Liver (tissue), 9 donors: ENCODE data around the gene KCNQ1. TPM values are rescaled to one million over a fixed set of nuclear protein-coding genes. Genes with fewer than 3 reads are reported as not detected.

ENCODE experiments used
- DNase-seq: peaks from one replicate; pipeline ENCODE4 v3.0.0-alpha.2; 2017; ENCODE audit warnings: low spot score
- H3K27ac ChIP-seq, 2 donors: one replicate each; pipeline ENCODE4 v1.7.0; 2013; ENCODE audit warnings: inconsistent platforms in 2 of 2, low read length in 2 of 2, control low read depth in 1 of 2, low read depth in 1 of 2, mild to moderate bottlenecking in 1 of 2
- H3K27me3 ChIP-seq, 4 donors: one replicate each; pipeline versions ENCODE4 v1.6.1 to v1.7.0; 2013; ENCODE audit warnings: low read length in 3 of 4, inconsistent platforms in 1 of 4, mild to moderate bottlenecking in 1 of 4, moderate library complexity in 1 of 4; ENCODE audit not compliant: control insufficient read depth in 4 of 4, insufficient read depth in 4 of 4
- H3K36me3 ChIP-seq, 4 donors: one replicate each; pipeline versions ENCODE4 v1.6.1 to v1.7.0; 2013; ENCODE audit warnings: low read length in 3 of 4, mild to moderate bottlenecking in 3 of 4, low read depth in 1 of 4, moderate library complexity in 1 of 4; ENCODE audit not compliant: control insufficient read depth in 4 of 4, insufficient read depth in 3 of 4
- H3K4me1 ChIP-seq, 4 donors: one replicate each; pipeline versions ENCODE4 v1.6.1 to v1.7.0; 2013; ENCODE audit warnings: low read length in 3 of 4, mild to moderate bottlenecking in 3 of 4, moderate library complexity in 1 of 4; ENCODE audit not compliant: control insufficient read depth in 4 of 4, insufficient read depth in 4 of 4
- H3K4me3 ChIP-seq, 3 donors: one replicate each; pipeline versions ENCODE4 v1.6.1 to v1.7.0; 2013; ENCODE audit warnings: low read length in 3 of 3, control low read depth in 1 of 3, low read depth in 1 of 3, mild to moderate bottlenecking in 1 of 3
- H3K9ac ChIP-seq, 2 donors: one replicate each; pipeline ENCODE4 v1.7.0; 2013; ENCODE audit warnings: low read length in 2 of 2, mild to moderate bottlenecking in 2 of 2, moderate library complexity in 2 of 2, control low read depth in 1 of 2, low read depth in 1 of 2
- H3K9me3 ChIP-seq, 4 donors: one replicate each; pipeline versions ENCODE4 v1.6.1 to v1.7.0; 2013; ENCODE audit warnings: low read length in 3 of 4; ENCODE audit not compliant: control insufficient read depth in 4 of 4
- ATF3 ChIP-seq: IDR thresholded peaks from 2 replicates; pipeline ENCODE4 v1.6.1; 2016; ENCODE audit warnings: antibody characterized with exemption
- EGR1 ChIP-seq, 2 donors: IDR thresholded peaks; 2 replicates each; pipeline ENCODE4 v1.6.1; 2016 to 2018; ENCODE audit warnings: antibody characterized with exemption in 2 of 2, low read depth in 2 of 2
- HNF4G ChIP-seq: IDR thresholded peaks from 2 replicates; pipeline ENCODE4 v1.6.1; 2016; ENCODE audit warnings: antibody characterized with exemption
- JUND ChIP-seq, 2 donors: IDR thresholded peaks; 2 replicates each; pipeline ENCODE4 v1.6.1; 2016; ENCODE audit warnings: antibody characterized with exemption in 2 of 2
- RAD21 ChIP-seq, 2 donors: IDR thresholded peaks; 2 replicates each; pipeline ENCODE4 v1.6.1; 2016; ENCODE audit warnings: antibody characterized with exemption in 2 of 2, mild to moderate bottlenecking in 2 of 2
- REST ChIP-seq: IDR thresholded peaks from 2 replicates; pipeline ENCODE4 v1.6.1; 2016; ENCODE audit warnings: antibody characterized with exemption, mild to moderate bottlenecking
- RXRA ChIP-seq, 2 donors: IDR thresholded peaks; 2 replicates each; pipeline ENCODE4 v1.6.1; 2017 to 2018; ENCODE audit warnings: antibody characterized with exemption in 2 of 2, mild to moderate bottlenecking in 1 of 2
- SP1 ChIP-seq: IDR thresholded peaks from 2 replicates; pipeline ENCODE4 v1.6.1; 2018; ENCODE audit warnings: antibody characterized with exemption, mild to moderate bottlenecking
- ZBTB33 ChIP-seq: IDR thresholded peaks from 2 replicates; pipeline ENCODE4 v1.6.1; 2016; ENCODE audit warnings: antibody characterized with exemption
- WGBS: extraction: QIAGEN DNeasy Blood & Tissue Kit; methylation state at CpG from one replicate; pipeline ENCODE4 v1.1.7; 2013; 5-methylcytosine and 5-hydroxymethylcytosine counted together
- polyA plus RNA-seq, 2 donors: library from polyadenylated mRNA; stranded (reverse) in 1 of 2; unstranded in 1 of 2; fragments of 200-250 nt in 1 of 2; fragments of >200 nt in 1 of 2; fragmentation: Nextera tagmentation in 1 of 2; extraction: Ambion mirVana in 1 of 2; gene quantifications; one replicate each; pipeline versions ENCODE4 v1.2.1 to v1.2.3, GENCODE V29; 2013 to 2015
- total RNA-seq, 2 donors: library from RNA; depleted of rRNA; stranded (reverse); fragments of >200 nt; gene quantifications; one replicate each; pipeline ENCODE4 v1.2.3, GENCODE V29; 2014
- donor health status: healthy.
- donor health status: healthy.
- donor health status: healthy.
- donor health status: healthy.
- donor health status: healthy.

Gene KCNQ1
- total and polyA plus RNA-seq, 4 donors = 0.31 to 2.2 (median 1.5) TPM

- 84% methylated on average over 7 of the region's 7 CpGs for WGBS
- Histone ChIP-seq H3K27me3 (no peaks in the 10 kb centered on the region), H3K9me3 (no peaks in the 10 kb centered on the region), H3K4me3 (no peak overlapping the region), H3K9ac (no peak overlapping the region), H3K36me3 (no peaks in the 10 kb centered on the region), H3K27ac (no peak overlapping the region), H3K4me1 (peaks cover 0 to 18% (median 7%) of the 10 kb centered on the region in 4 donors)
- DNase-seq = no peak
- no peak for TF ChIP-seq ZBTB33
Measured at GRCh38 chr11:2694495-2694894, 249.7 kb downstream of the KCNQ1 start.

GRCh38 chr11:2694995-2695939 is 250.5 kb downstream of the KCNQ1 start:
- no peaks in the 10 kb centered on the region for H3K27me3 ChIP-seq
- no peak for TF ChIP-seq REST
- no peaks in the 10 kb centered on the region for H3K9me3 ChIP-seq
- H3K36me3 ChIP-seq = no peaks in the 10 kb centered on the region
- H3K4me1 ChIP-seq = peaks cover 0 to 17% (median 7%) of the 10 kb centered on the region in 4 donors
- H3K27ac ChIP-seq = no peak overlapping the region
- H3K9ac ChIP-seq = no peak overlapping the region
- DNase-seq = no peak
- no peak overlapping the region for H3K4me3 ChIP-seq
- WGBS = 83% methylated on average over 9 of the region's 9 CpGs

- Histone ChIP-seq H3K27me3 (no peaks in the 10 kb centered on the region), H3K4me3 (no peak overlapping the region), H3K4me1 (peaks cover 0 to 20% (median 8%) of the 10 kb centered on the region in 4 donors), H3K36me3 (no peaks in the 10 kb centered on the region), H3K9me3 (no peaks in the 10 kb centered on the region), H3K9ac (no peak overlapping the region), H3K27ac (no peak overlapping the region)
- no peak for DNase-seq
- no peak for TF ChIP-seq ZBTB33
- no peak for TF ChIP-seq RAD21 (IDR thresholded peaks at IDR 0.05)
- no peak for TF ChIP-seq EGR1 (IDR thresholded peaks at IDR 0.05; ENCODE audit: low read depth in 2 of 2)
- TF ChIP-seq HNF4G = no peak
- no peak for TF ChIP-seq JUND (IDR thresholded peaks at IDR 0.05)
- TF ChIP-seq ATF3 = no peak
- TF ChIP-seq RXRA (IDR thresholded peaks at IDR 0.05) = no peak
- TF ChIP-seq SP1 = no peak
- 90% methylated on average over 5 of the region's 5 CpGs for WGBS
Measured at GRCh38 chr11:2696455-2696854, 251.6 kb downstream of the KCNQ1 start.
